ENCODE data around the gene DNAAF9. TPM values are rescaled to one million over a fixed set of nuclear protein-coding genes. Genes with fewer than 3 reads are reported as not detected.

DNAAF9 gene
- total and polyA plus RNA-seq, 2 donors (not counting 1 experiment from before 2014, with no cell fraction given) = 2.6 to 7.7 TPM

DNA sequence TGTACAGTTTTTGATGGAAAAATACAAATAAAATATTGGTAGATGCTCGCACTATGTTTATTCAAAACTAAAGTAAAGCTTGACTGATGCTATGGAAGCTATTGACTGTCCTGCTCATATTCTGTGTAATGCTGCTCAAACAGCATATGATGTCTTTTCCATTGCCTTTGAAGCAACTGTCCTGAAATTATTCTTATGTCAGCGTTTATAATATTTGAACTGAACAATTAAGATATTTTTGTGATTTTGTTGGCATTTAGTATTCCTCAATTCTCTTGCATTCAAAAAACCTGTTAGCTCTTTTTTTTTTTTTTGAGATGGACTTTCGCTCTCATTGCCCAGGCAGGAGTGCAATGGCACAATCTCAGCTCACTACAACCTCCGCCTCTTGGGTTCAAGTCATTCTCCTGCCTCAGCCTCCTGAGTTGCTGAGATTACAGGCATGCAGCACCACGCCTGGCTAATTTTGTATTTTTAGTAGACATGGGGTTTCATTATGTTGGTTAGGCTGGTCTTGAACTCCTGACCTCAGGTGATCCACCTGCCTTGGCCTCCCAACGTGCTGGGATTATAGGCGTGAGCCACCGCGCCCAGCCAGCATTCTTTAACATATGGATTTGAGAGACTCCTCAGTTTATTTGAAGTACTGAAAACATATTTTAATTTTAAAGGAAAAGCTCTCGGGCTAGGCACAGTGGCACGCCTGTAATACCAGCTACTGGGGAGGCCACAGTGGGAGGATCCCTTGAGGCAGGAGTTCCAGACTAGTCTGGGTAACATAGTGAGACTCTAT is 5.3 kb upstream of the DNAAF9 start:
- Mint-ChIP-seq H3K27ac (no peak overlapping the region), H3K4me3 (no peak overlapping the region), H3K4me1 (peaks cover 9% of the 10 kb centered on the region), H3K27me3 (peaks cover 20% of the 10 kb centered on the region), H3K9me3 (ENCODE audit: insufficient read depth) (no peaks in the 10 kb centered on the region)
- ChIA-PET POLR2A (no interaction called here), CTCF (interaction anchor here (1.7 kb wide), 1 partner anchor 12 kb away, joined by 3 read pairs; no protein-coding TSS in a partner anchor)
- 100% methylated on average over 2 of the region's 11 CpGs for WGBS (ENCODE audit: insufficient coverage)
- Histone ChIP-seq H3K9me3 (ENCODE audit: control extremely low read depth in 1 of 3, control insufficient read depth in 2 of 3, insufficient read depth in 1 of 3, low read length in 2 of 3) (peaks cover 0 to 10% (median 0%) of the 10 kb centered on the region in 3 donors), H3K36me3 (replicated peaks in 1 of 2; ENCODE audit: control extremely low read depth in 1 of 2, control insufficient read depth in 1 of 2, extremely low read depth in 1 of 2, insufficient read depth in 2 of 2, low read length in 1 of 2) (no peaks in the 10 kb centered on the region), H3K27me3 (replicated peaks in 1 of 4; ENCODE audit: control extremely low read depth in 1 of 4, control insufficient read depth in 3 of 4, insufficient read depth in 4 of 4, low read length in 3 of 4) (peaks cover 0 to 4% (median 0%) of the 10 kb centered on the region in 4 experiments), H2AFZ (ENCODE audit: insufficient read depth, low read depth, low read length, poor library complexity, severe bottlenecking) (no peak overlapping the region), H3K79me2 (ENCODE audit: control insufficient read depth, insufficient read depth, low read length) (no peaks in the 10 kb centered on the region), H3K4me1 (ENCODE audit: control insufficient read depth in 2 of 2, insufficient read depth in 2 of 2, low read length in 2 of 2) (peaks cover 5 to 10% of the 10 kb centered on the region in 2 donors), H3K4me2 (replicated peaks; ENCODE audit: low read depth, low read length, poor library complexity, severe bottlenecking) (no peak overlapping the region), H3K27ac (ENCODE audit: low read length in 2 of 2) (no peak overlapping the region), H3K4me3 (ENCODE audit: control extremely low read depth in 1 of 5, extremely low read depth in 1 of 5, insufficient read depth in 1 of 5, low read depth in 2 of 5, low read length in 4 of 5) (no peak overlapping the region), H4K20me1 (ENCODE audit: control insufficient read depth, insufficient read depth, low read length, poor library complexity, severe bottlenecking) (no peaks in the 10 kb centered on the region), H3K9ac (ENCODE audit: low read length) (no peak overlapping the region)
- no peak for ATAC-seq (ENCODE audit: low read depth)
- intact Hi-C loops (cut with micrococcal nuclease) = no loop called here
- DNase-seq = no peak
- TF ChIP-seq, protein P1, sequence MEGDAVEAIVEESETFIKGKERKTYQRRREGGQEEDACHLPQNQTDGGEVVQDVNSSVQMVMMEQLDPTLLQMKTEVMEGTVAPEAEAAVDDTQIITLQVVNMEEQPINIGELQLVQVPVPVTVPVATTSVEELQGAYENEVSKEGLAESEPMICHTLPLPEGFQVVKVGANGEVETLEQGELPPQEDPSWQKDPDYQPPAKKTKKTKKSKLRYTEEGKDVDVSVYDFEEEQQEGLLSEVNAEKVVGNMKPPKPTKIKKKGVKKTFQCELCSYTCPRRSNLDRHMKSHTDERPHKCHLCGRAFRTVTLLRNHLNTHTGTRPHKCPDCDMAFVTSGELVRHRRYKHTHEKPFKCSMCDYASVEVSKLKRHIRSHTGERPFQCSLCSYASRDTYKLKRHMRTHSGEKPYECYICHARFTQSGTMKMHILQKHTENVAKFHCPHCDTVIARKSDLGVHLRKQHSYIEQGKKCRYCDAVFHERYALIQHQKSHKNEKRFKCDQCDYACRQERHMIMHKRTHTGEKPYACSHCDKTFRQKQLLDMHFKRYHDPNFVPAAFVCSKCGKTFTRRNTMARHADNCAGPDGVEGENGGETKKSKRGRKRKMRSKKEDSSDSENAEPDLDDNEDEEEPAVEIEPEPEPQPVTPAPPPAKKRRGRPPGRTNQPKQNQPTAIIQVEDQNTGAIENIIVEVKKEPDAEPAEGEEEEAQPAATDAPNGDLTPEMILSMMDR (IDR thresholded peaks at IDR 0.05) = no peak
- no peak for TF ChIP-seq EZH2 (IDR thresholded peaks at IDR 0.05; ENCODE audit: borderline replicate concordance, insufficient read depth, low read depth, low read length, poor library complexity, severe bottlenecking)

DNA sequence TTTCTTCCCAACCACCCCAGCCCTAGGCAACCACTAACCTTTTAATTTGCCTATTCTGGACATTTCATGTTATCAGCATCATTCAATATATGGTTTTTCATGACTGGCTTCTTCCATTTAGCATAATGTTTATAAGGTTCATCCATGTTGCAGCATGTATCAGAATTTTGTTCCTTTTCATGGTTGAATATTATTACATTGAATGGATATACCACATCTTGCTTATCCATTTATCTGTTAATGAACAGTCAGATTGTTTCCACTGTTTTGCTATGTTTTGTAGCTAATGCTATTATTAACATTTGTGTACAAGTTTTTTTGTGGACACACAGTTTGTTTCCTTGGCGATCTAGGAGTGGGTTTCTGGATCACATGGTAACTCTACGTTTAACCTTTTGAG is 3.0 kb upstream of the DNAAF9 start:
- Histone ChIP-seq H3K4me3 (ENCODE audit: control extremely low read depth in 1 of 5, extremely low read depth in 1 of 5, insufficient read depth in 1 of 5, low read depth in 2 of 5, low read length in 4 of 5) (no peak overlapping the region), H3K4me2 (replicated peaks; ENCODE audit: low read depth, low read length, poor library complexity, severe bottlenecking) (no peak overlapping the region), H3K9ac (ENCODE audit: low read length) (no peak overlapping the region), H2AFZ (ENCODE audit: insufficient read depth, low read depth, low read length, poor library complexity, severe bottlenecking) (no peak overlapping the region), H4K20me1 (ENCODE audit: control insufficient read depth, insufficient read depth, low read length, poor library complexity, severe bottlenecking) (no peaks in the 10 kb centered on the region), H3K4me1 (ENCODE audit: control insufficient read depth in 2 of 2, insufficient read depth in 2 of 2, low read length in 2 of 2) (peaks cover 13 to 19% of the 10 kb centered on the region in 2 donors), H3K27me3 (replicated peaks in 1 of 4; ENCODE audit: control extremely low read depth in 1 of 4, control insufficient read depth in 3 of 4, insufficient read depth in 4 of 4, low read length in 3 of 4) (peaks cover 0 to 4% (median 0%) of the 10 kb centered on the region in 4 experiments), H3K79me2 (ENCODE audit: control insufficient read depth, insufficient read depth, low read length) (no peaks in the 10 kb centered on the region), H3K9me3 (ENCODE audit: control extremely low read depth in 1 of 3, control insufficient read depth in 2 of 3, insufficient read depth in 1 of 3, low read length in 2 of 3) (peaks cover 0 to 3% (median 0%) of the 10 kb centered on the region in 3 donors), H3K27ac (ENCODE audit: low read length in 2 of 2) (no peak overlapping the region), H3K36me3 (replicated peaks in 1 of 2; ENCODE audit: control extremely low read depth in 1 of 2, control insufficient read depth in 1 of 2, extremely low read depth in 1 of 2, insufficient read depth in 2 of 2, low read length in 1 of 2) (no peaks in the 10 kb centered on the region)
- no peak for DNase-seq
- WGBS (ENCODE audit: insufficient coverage) = no CpG with 5 or more reads among the region's 2 CpGs
- CTCF ChIA-PET = no interaction called here
- Mint-ChIP-seq H3K4me3 (no peak overlapping the region), H3K9me3 (ENCODE audit: insufficient read depth) (no peaks in the 10 kb centered on the region), H3K27me3 (peaks cover 14% of the 10 kb centered on the region), H3K27ac (no peak overlapping the region), H3K4me1 (peaks cover 23% of the 10 kb centered on the region)
- no peak for ATAC-seq (ENCODE audit: low read depth)
- POLR2A ChIA-PET = no interaction called here
- intact Hi-C loops (cut with micrococcal nuclease) = no loop called here
- TF ChIP-seq EZH2 (IDR thresholded peaks at IDR 0.05; ENCODE audit: borderline replicate concordance, insufficient read depth, low read depth, low read length, poor library complexity, severe bottlenecking) = no peak
- TF ChIP-seq, protein P1 (IDR thresholded peaks at IDR 0.05) = no peak

All from B cell (primary cell).